DND-41 (cell line): ENCODE data around the gene PCID2.

Experiments used
- EZH2 ChIP-seq: IDR thresholded peaks from 3 replicates; pipeline ENCODE4 v1.6.1; 2012; ENCODE audit warnings: borderline replicate concordance, low read depth, mild to moderate bottlenecking, moderate library complexity, low read length, inconsistent platforms; ENCODE audit not compliant: severe bottlenecking
- TF ChIP-seq, protein P1 (sequence below): IDR thresholded peaks from 2 replicates; pipeline ENCODE4 v1.5.1; 2012; ENCODE audit warnings: borderline replicate concordance, low read length, moderate library complexity, mild to moderate bottlenecking; ENCODE audit not compliant: poor library complexity, severe bottlenecking; ENCODE audit errors: extremely low read depth

DNA sequence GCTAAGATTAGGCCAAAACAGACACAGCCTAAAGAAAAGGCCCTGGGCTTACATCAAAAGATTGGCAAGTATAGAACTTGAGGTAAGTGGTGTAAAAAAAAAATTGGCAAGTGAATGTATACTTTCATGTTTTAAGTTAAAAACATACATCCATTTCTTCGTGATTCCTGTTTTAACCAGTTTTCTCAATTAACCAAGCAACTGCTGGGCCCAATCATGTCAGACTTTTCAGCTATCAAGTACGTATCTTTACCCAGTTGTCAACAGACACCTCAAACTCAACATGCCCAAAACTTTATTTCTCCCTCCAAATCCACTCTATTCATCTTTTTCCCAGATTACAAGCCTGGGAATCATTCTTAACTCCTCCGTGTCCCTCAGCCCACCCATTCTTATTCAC, 1.0 kb downstream of the PCID2 start:
- no peak for TF ChIP-seq EZH2
- TF ChIP-seq, protein P1, sequence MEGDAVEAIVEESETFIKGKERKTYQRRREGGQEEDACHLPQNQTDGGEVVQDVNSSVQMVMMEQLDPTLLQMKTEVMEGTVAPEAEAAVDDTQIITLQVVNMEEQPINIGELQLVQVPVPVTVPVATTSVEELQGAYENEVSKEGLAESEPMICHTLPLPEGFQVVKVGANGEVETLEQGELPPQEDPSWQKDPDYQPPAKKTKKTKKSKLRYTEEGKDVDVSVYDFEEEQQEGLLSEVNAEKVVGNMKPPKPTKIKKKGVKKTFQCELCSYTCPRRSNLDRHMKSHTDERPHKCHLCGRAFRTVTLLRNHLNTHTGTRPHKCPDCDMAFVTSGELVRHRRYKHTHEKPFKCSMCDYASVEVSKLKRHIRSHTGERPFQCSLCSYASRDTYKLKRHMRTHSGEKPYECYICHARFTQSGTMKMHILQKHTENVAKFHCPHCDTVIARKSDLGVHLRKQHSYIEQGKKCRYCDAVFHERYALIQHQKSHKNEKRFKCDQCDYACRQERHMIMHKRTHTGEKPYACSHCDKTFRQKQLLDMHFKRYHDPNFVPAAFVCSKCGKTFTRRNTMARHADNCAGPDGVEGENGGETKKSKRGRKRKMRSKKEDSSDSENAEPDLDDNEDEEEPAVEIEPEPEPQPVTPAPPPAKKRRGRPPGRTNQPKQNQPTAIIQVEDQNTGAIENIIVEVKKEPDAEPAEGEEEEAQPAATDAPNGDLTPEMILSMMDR, result no peak
